Stimulated activated naive CD4-positive, alpha-beta T cell (primary cell): ENCODE data around the gene CCL11.

ENCODE experiments used
- DNase-seq, 6 experiments: peaks; one replicate each; lab custom pipeline; 2025; lab: John Stamatoyannopoulos, UW

Gene CCL11

DNA sequence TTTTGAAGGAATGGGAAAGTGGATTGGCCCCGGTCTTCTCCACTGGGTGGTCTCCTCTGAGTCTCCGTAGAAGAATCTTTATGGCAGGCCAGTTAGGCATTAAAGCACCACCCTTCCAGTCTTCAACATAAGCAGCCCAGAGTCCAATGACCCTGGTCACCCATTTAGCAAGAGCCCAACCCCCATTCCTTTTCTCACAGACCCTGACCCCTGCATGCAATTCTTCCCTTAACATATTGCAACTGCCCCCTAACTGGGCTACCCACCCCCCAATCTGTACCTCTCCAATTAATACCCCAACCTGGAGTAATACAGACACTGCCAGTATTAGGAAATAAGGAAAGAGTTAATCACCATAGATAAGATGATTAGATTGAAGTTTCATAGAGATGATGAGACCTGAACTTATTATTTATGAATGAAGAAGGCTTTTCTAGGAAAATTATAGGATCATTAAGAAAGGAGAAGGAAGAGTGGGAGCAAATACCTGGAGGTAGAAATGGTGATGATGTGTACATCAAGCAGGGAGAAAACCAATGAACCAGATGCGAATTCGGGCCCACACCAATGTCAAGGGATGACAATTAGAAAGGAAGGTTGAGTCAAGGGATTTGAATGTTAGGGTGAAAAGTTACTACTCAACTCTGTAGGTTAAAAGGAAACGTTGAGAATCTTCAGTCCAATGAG lies 28.1 kb upstream of the CCL11 start:
- DNase-seq, result no peak

DNA sequence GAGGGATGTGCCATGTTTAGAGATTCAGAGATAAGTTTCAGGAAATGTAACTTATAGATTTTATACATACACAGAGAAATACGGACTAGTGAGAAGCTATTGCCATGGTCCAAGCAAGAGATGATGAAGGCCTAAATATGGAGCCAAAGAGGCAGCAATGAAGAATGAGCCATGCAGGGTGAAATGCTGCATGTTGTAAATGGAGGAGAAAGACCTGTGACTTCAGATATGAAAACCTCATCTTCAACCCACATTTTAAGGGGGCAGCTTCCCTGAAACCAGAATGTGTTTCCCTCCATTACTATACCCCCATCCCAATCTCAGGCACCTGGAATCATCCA lies 27.6 kb upstream of the CCL11 start:
- DNase-seq, result no peak

DNA sequence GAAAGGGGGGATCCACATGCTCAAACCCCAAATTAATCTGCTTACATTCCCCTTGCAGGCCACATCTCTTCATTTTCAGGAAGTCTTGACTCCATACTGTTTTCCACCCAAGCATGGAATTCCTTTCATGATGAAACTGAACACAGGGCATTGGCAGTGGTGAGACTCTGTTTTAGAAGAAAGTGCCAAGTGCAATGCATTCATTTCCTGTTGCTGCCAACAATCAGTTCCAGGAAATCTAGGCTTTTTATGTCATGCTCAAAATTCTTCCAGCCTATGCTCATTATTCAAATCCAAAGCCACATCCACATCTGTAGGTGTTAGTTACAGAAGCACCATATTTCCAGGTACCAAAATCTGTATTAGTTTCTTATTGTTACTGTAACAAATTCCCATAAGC lies 26.4 kb upstream of the CCL11 start:
- DNase-seq, result no peak

DNA sequence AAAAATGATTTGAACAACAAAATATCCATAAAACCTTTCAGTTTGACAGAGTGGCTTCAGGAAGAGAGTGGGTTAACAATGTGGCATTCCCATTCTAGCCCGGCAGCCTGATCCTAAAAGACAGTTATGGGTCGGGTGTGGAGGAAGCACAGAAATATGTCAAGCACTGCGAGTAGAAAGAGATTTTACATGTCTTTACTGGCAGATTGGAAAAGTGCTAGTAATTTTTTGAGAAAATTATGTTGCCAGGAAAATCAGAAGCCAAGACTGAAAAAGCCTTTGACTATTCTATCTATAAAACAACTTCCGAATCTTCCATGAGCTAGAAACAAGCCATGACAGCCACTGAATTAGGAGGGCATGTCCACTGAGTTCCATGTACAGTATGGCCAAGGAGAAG lies 24.7 kb upstream of the CCL11 start:
- DNase-seq, result no peak

DNA sequence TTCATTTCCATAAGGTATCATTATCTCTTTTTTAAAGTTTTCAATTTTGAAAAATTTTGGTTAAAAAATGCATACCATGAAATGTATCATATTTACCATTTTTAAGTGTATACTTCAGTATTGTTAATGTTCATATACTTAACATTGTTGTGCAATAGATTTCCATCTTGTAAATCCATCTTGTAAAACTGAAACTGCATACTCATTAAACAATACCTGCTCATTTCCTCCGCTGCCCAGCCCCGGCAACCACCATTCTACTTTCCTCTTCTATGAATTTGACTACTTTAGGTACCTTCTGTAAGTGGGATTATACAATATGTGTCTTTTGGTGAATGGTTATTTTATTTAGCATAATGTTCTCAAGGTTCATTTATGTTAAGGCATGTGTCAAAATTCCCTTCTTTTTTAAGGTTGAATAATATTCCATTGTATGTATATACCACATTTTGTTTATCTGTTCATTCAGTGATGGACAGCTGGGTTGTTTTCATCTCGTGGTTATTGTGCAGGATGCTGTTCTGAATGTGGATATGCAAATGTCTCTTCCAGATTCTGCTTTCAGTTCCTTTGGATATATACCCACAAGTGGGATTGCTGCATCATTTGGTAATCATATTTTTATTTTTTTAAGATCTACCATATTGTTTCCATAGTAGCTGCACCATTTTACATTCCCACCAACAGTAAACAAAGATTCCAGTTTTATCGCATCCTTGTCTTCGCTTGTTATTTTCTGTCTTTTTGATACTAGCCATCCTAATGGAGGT lies 23.8 kb upstream of the CCL11 start:
- DNase-seq, result no peak

DNA sequence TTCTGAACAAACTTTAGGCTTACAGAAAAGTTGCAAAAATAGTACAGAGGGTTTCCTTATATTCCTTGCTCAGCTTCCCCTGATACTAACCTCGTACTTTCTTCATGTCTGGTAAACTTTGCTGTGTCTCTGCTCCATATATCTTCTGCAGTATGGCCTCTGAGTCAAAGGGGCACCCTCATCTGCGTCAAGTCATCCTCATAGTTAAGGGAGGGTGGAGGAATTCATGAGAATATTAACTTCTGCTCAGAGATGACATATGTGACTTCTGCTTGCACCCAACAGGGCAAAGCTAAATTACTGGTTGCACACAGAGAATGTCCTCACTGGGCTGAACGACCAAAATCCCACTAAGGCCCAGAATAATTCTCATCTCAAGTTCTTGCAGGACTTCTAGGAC lies 19.8 kb upstream of the CCL11 start:
- no peak for DNase-seq

DNA sequence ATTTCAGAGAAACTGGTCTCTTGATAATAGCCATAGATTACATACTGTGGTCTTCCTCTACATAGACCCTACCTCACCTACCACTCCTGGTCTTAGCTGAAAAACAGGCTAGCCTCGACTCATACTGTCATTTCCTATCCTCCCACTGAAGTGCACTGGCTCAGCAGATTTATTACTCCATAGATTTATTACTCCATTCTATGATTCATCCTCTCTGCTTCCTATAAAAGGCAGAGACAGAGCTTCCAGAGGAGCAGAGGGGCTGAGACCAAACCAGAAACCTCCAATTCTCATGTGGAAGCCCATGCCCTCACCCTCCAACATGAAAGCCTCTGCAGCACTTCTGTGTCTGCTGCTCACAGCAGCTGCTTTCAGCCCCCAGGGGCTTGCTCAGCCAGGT lies 15.6 kb upstream of the CCL11 start, which contains the start of gene CCL7:
Gene CCL7, plus strand, starts transcription at position 253 of the 400 bp plus-strand sequence. Its CDS starts 70 bp downstream, at position 323.
- DNase-seq, result no peak

DNA sequence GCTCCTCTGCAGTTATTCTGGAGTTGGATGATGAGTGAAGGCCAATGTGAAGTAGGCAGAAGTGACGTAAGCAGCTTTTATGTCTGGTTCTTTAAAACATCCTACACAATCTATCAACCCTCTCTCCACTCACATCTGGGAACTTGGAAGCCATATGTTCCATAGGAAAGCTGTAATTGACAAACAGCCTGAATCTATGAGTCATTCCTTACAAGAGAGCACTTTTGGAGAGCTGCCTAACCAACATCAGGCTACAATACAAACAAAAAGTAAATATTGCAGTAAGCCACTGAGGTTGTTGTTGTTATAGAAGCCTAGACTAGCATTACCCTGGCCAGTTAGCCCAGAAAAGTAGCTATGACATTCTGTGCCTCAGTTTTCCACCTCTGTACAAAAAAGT lies 9.7 kb upstream of the CCL11 start:
- DNase-seq, result no peak

DNA sequence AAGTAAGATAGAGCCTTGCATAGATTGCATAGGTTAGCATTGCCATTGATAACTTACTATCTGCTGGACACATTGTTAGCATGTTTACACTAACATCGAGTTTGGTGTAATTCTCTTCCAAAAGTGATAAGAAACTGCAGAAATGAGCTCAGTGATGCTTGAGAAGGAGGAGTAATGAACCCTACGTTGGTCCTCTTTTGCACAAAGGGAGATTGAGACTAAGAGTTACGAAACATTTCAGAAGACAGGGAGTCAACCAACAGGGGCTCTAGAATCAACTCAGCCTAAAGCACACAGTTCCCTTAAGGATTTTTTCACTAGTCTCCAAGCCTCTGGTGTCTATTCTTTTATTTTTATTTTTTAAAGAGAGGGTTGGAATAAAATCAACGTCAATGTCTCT lies 8.7 kb upstream of the CCL11 start:
- no peak for DNase-seq

DNA sequence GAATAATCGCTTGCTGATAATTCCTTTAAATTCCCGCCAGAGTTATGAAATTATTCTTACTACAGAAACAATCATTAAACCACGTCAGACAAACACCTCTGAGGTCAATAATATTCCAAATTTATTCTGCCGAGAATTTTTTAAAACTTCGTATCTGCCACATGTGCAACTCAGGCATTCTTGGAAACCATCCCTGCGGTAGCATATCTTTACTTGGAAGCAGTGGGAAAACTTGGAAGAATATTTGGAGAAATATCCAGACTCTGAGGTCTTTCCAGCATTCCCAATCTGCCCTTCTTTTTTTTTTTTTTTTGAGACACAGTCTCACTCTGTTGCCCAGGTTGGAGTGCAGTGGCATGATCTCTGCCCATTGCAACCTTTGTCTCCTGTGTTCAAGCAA lies 2.0 kb upstream of the CCL11 start:
- DNase-seq, result no peak

DNA sequence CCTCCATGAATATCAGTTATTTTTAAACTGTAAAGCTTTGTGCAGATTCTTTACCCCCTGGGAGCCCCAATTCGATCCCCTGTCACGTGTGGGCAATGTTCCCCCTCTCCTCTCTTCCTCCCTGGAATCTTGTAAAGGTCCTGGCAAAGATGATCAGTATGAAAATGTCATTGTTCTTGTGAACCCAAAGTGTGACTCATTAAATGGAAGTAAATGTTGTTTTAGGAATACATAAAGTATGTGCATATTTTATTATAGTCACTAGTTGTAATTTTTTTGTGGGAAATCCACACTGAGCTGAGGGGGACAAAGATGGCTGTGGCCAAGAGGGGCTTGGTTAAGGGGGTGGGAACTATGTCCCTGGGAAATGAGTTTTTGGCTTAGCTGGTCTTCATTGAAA lies 2.3 kb downstream of the CCL11 start:
- DNase-seq, result no peak

DNA sequence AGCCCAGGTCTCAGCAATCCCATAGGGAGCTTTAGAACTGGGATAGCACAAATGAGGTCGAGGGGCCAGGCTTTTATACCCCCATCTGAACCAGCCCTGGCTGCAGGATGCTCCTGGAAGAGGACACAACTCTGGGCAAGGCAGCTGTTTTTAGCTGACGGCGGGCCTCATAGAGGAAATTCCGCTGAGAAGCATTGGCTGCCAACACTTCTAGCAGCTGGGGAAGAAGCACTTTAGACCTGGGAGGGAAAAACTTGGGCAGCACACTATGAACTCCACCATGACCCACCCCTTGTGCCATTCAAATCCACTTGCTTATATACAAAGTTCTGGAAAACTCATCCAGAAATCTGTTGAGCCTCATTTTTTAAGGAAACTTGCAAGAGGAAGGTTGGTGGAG lies 5.0 kb downstream of the CCL11 start:
- DNase-seq, result no peak

DNA sequence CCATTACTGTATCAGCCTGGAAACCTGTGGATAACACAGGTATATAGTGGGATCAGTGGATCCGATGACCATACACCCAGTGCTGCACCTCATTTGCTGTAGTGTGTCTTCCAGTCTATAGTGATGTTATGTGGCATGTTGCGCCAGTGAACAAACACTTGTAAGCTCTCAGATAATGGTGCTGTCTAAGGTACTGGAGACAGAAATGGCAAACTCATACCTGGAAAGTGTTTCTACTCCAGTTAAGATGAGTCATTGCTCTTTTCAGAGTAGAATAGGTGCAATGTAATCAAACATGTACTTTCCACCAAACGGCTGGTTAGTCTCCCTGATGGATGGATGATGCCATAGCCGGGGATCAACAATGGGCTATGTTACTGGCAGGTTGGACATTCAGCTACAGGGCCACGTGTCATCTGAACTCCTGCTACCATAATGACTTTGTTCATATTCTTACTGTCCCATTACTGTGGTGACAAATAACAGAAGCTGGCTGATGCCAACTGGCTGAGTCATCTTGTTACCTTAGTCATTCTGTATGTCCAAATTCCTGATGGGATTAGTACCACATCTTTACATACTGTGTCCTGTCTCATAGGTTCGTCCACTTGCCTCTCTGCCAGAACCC lies 6.3 kb downstream of the CCL11 start:
- no peak for DNase-seq

DNA sequence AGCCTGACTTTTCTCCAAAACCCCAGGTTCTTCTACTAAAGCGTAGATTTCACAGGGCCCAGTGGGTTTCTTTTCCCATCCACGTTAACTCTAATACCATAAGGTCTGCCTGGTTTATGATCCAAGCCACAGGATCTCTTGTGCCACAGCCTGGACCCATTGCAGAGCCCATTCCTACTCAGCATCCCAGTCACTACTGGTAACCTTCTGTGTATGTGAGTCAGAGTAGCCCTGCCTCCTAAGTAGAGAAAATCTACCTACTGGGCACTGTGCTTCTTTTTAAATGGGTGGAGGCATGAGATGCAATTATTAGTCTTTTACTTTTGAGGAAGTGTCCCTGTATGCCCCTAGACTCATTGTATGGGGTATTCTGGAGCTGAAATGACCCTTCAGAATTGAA lies 13.5 kb downstream of the CCL11 start:
- DNase-seq, result no peak

DNA sequence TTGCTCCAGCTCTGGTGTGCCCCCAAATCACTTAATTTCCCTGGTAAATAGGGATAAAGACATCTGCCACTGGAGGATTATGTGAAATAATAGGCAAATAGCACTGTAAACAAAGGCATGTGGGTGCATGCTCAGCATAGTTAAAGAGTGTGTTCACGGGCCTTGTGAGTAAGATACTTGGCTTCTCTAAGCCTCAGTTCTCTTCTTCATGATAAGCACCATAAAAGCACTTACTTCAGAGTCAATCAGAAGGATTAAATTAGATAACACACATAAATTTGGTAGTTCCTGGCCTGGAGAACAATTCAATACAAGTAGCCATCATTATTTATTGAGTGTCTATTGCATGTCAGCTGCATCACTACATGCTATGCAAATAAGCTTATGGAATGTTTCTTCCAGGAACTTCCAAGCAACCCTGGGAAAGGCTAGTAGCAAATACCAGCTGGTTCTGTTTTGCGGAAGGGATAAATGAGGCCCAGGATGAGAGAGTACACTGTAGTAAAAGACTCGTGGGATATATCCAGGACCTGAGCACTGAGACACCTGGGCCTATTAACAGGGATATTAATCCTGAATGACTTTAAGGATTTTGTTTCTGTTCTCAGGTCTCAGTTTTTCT lies 14.5 kb downstream of the CCL11 start:
- DNase-seq, result no peak

DNA sequence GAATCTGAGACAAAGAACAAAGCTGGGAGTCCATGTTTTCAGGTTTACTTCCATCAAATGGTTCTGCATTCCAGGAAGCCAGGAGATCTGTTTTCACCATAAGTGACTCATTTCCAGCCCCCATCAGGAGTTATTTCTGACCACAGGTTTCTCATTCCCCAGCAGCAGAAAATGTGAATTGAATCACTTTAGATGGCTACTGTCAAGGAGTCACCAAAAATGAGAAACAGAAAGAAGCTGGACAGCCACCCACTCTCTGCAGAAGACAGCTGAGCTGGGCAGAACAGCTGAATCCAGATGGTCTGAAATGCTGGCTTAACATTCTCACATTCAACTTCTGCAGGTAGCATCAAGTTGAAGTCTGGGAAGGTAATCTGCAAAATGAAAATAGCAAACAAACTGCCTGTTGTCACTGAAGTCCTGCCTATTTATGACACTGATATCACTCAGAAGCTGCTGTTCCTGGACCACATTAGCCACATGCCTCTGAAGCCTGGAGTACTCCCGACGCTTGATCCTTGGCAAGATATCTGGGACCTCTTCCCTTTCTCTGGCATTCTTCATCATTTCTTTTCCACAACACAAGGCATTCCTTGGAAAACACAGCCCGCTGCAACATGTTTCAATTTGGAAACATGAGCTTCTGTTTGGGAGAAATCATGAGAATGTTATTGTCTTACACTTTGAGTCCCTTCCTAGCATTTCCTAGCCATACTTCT lies 15.3 kb downstream of the CCL11 start:
- no peak for DNase-seq

DNA sequence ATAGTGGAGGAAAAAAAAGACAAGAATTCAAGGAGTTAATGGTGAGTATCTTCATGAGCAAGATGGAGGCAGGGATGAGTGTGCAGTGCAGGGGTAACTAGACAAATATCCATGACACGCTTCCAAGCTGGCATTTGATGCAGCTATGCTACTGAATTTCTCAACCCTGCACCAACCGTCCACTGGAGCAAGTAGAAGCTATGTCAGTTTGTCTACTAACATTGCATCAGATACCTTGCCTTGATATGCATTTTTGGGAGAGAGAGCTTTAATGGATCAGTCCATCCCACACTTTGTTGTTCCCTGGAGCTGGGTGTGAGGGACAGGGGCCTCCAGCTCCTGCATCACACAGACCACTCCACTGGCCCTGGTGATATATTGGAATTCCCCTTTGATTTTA lies 16.4 kb downstream of the CCL11 start:
- no peak for DNase-seq

DNA sequence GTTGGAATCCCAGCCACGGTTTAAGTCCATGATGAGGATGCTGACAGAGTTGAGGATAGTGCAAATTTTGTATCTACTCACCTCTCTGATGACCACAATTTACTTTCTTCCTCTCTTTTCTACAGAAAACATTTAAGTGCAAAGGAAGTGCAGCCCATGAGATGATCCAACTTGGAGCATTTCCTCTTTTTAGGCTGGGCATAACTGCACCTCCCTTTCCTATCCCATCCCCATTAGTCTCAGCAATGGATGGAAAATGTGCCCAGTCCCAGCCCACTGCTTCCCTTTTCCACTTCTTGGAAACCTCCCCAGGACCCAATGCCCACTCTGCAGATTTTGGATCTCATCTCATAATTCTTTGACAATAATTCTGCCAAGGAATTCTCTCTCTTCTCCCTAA lies 17.1 kb downstream of the CCL11 start:
- no peak for DNase-seq

DNA sequence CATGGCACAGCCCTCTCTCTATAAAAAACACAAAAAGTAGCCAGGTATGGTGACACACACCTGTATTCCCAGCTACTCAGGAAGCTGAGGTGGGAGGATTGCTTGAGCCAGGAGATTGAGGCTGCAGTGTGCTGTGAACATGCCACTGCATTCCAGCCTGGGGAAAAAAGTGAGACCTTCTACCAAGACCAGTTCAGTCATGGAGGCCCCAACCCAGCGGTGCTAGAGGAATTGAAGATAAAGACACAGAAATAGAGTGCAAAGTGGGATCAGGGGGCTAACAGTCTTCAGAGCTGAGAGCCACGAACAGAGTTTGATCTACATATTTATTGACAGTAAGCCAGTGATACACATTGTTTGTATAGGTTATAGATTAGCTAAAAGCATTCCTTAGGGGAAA lies 18.1 kb downstream of the CCL11 start:
- no peak for DNase-seq

DNA sequence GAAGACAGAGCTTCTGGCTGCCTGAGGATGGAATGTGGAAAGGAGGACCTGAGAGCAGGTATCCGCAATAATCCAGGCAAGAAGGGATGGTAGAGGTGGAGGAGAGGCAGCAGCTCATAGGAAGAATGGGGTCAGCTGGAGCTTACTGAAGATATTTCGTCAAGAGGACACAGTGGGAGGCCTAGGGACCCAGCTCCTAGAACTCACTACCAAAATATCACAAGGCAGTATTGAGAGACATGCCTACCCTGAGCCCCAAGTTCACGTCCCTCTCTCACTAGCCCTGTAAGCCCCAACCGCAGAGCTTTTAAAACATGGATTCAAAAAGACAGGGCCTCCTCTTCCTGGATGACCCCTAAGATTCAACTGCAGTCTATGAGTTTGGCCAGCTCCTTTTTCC lies 19.5 kb downstream of the CCL11 start:
- DNase-seq, result no peak

DNA sequence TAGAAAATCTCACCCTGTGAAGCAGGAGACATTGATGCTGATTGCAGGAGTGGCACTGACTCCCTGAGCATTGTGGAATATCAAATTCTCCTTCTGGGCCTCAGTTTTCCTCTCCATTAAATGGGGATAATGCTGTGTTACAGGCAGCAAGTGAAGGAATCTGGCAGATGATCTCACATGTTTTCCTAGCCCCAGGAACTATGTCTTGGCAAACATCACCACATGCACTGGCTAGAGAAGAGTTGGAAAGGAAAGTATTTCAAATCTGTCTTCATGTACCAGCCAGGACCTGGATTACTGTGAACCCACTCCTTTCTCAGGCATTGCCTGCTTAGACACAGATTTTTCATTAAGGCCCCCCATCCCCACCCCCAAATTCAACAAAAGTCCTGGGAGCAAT lies 20.1 kb downstream of the CCL11 start:
- no peak for DNase-seq

DNA sequence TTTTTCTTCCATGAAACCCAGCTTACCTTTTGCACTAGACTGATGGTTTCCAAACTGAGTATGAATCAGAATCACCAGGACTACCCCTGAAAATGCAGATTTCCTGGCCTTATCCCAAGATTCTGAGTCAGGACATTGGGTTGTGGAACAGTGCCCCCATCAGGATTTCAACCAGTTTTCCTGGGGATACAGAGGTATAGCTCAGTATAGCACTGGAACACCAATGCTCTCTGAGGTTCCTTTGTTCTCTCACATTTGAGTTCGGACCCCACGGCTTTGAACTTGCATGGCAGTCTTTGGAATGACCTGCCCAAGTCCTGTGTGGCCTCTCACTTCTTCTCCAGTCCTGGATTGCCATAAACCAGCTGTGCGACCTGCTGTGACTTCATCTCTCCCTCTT lies 20.9 kb downstream of the CCL11 start:
- no peak for DNase-seq
